ENCODE measurements around the gene TMEM8B. TPM values are rescaled to one million over a fixed set of nuclear protein-coding genes. Genes with fewer than 3 reads are reported as not detected.

TMEM8B gene
- under 0.01 and 0.22 TPM in 2 replicates for total RNA-seq

GRCh38 chr9:35829084-35829763 is at the start of gene TMEM8B:
TMEM8B (plus strand) TSS chr9:35829228; CDS start chr9:35829448, 220 bp downstream.
- peak; percentile 92 to 93 for DNase-seq (ENCODE audit: low read depth in 2 of 2)

- no peak for DNase-seq (ENCODE audit: low read depth in 2 of 2)
These were observed 48.0 kb upstream of the TMEM8B start for GRCh38 chr9:35781066-35781465.

GRCh38 chr9:35783418-35783817 is 45.6 kb upstream of the TMEM8B start:
- no peak for DNase-seq (ENCODE audit: low read depth in 2 of 2)

GRCh38 chr9:35789541-35789940 is 39.5 kb upstream of the TMEM8B start:
- DNase-seq (ENCODE audit: low read depth in 2 of 2), result no peak

GRCh38 chr9:35790025-35790384 is 39.0 kb upstream of the TMEM8B start:
- DNase-seq (ENCODE audit: low read depth in 2 of 2), result no peak

- peak; percentile 86 to 88 for DNase-seq (ENCODE audit: low read depth in 2 of 2)
These were observed 38.4 kb upstream of the TMEM8B start for GRCh38 chr9:35790385-35791296.

GRCh38 chr9:35791297-35791921 is 37.6 kb upstream of the TMEM8B start, which contains the start of gene NPR2:
NPR2 (plus strand) TSS chr9:35791591; CDS start chr9:35792409, 818 bp downstream.
- peak; percentile 37 to 39 for DNase-seq (ENCODE audit: low read depth in 2 of 2)

GRCh38 chr9:35792024-35792813 is 36.8 kb upstream of the TMEM8B start:
- DNase-seq (ENCODE audit: low read depth in 2 of 2), result no peak

GRCh38 chr9:35792826-35793225 is 36.2 kb upstream of the TMEM8B start:
- no peak for DNase-seq (ENCODE audit: low read depth in 2 of 2)

GRCh38 chr9:35793461-35793860 is 35.6 kb upstream of the TMEM8B start:
- no peak for DNase-seq (ENCODE audit: low read depth in 2 of 2)

- no peak for DNase-seq (ENCODE audit: low read depth in 2 of 2)
These were observed 33.3 kb upstream of the TMEM8B start for GRCh38 chr9:35795695-35796094.

GRCh38 chr9:35797311-35798109 is 31.5 kb upstream of the TMEM8B start:
- peak; percentile 36 to 48 for DNase-seq (ENCODE audit: low read depth in 2 of 2)

GRCh38 chr9:35798658-35799374 is 30.2 kb upstream of the TMEM8B start:
- peak; percentile 51 to 89 for DNase-seq (ENCODE audit: low read depth in 2 of 2)

GRCh38 chr9:35800530-35800929 is 28.5 kb upstream of the TMEM8B start:
- DNase-seq (ENCODE audit: low read depth in 2 of 2), result no peak

- no peak for DNase-seq (ENCODE audit: low read depth in 2 of 2)
These were observed 27.5 kb upstream of the TMEM8B start for GRCh38 chr9:35801328-35802128.

GRCh38 chr9:35806101-35806500 is 22.9 kb upstream of the TMEM8B start:
- DNase-seq (ENCODE audit: low read depth in 2 of 2), result no peak

- no peak for DNase-seq (ENCODE audit: low read depth in 2 of 2)
These were observed 20.6 kb upstream of the TMEM8B start for GRCh38 chr9:35808433-35808832.

- DNase-seq (ENCODE audit: low read depth in 2 of 2), result no peak
These were observed 18.9 kb upstream of the TMEM8B start for GRCh38 chr9:35810122-35810521.
